HepG2 (cell line): ENCODE measurements around the gene PGP. TPM values are rescaled to one million over a fixed set of nuclear protein-coding genes. Genes with fewer than 3 reads are reported as not detected.

ENCODE experiments used
- FOXC1 ChIP-seq: sonication (generic); formaldehyde crosslinking; IDR thresholded peaks from 2 replicates; pipeline ENCODE4 v1.8.0; 2022; ENCODE audit warnings: mild to moderate bottlenecking, missing genetic modification reagents, borderline replicate concordance
- HDAC1 ChIP-seq: sonication (generic); formaldehyde crosslinking; IDR thresholded peaks from 2 replicates; pipeline ENCODE4 v1.5.1; 2020; ENCODE audit warnings: mild to moderate bottlenecking, missing genetic modification reagents
- MAF1 ChIP-seq: sonication (generic); formaldehyde crosslinking; IDR thresholded peaks from 2 replicates; pipeline ENCODE4 v1.5.0; 2020; ENCODE audit warnings: missing genetic modification reagents, borderline replicate concordance
- MED13 ChIP-seq: sonication (generic); formaldehyde crosslinking; IDR thresholded peaks from 2 replicates; pipeline ENCODE4 v1.5.0; 2020; ENCODE audit warnings: missing genetic modification reagents
- NCOA1 ChIP-seq: sonication (generic); formaldehyde crosslinking; IDR thresholded peaks from 2 replicates; pipeline ENCODE4 v1.9.0; 2021; ENCODE audit warnings: missing genetic modification reagents
- PHF20 ChIP-seq: sonication (generic); formaldehyde crosslinking; IDR thresholded peaks from 2 replicates; pipeline ENCODE4 v1.5.0; 2020; ENCODE audit warnings: mild to moderate bottlenecking, missing genetic modification reagents
- PHF8 ChIP-seq: sonication (generic); formaldehyde crosslinking; IDR thresholded peaks from 2 replicates; pipeline ENCODE4 v1.5.0; 2020; ENCODE audit warnings: missing genetic modification reagents
- POLR2G ChIP-seq: fragments of 200-400 bp; formaldehyde crosslinking; IDR thresholded peaks from 2 replicates; pipeline ENCODE4 v1.6.1; 2018; ENCODE audit warnings: mild to moderate bottlenecking, low read depth, low read length, moderate library complexity
- SNAPC4 ChIP-seq: sonication (generic); formaldehyde crosslinking; IDR thresholded peaks from 2 replicates; pipeline ENCODE4 v1.4.0; 2020; ENCODE audit warnings: mild to moderate bottlenecking, missing genetic modification reagents
- SNAPC5 ChIP-seq: sonication (generic); formaldehyde crosslinking; IDR thresholded peaks from 2 replicates; pipeline ENCODE4 v1.8.1; 2023; ENCODE audit warnings: mild to moderate bottlenecking, missing genetic modification reagents, borderline replicate concordance
- SNRNP70 ChIP-seq: fragments of 200-400 bp; formaldehyde crosslinking; IDR thresholded peaks from 2 replicates; pipeline ENCODE4 v1.6.1; 2017; ENCODE audit warnings: mild to moderate bottlenecking, low read depth, low read length, moderate library complexity
- TFDP1 ChIP-seq: IDR thresholded peaks from 2 replicates; pipeline ENCODE4 v1.6.1; 2016; ENCODE audit warnings: missing compliant biosample characterization, missing genetic modification reagents, borderline replicate concordance
- ZNF274 ChIP-seq: sonication (generic); formaldehyde crosslinking; IDR thresholded peaks from 2 replicates; pipeline ENCODE4 v1.5.1; 2020; ENCODE audit warnings: mild to moderate bottlenecking, missing genetic modification reagents
- ZNF280D ChIP-seq: sonication (generic); formaldehyde crosslinking; IDR thresholded peaks from 2 replicates; pipeline ENCODE4 v1.5.1; 2020; ENCODE audit warnings: mild to moderate bottlenecking, missing genetic modification reagents
- ZNF777 ChIP-seq: sonication (generic); formaldehyde crosslinking; IDR thresholded peaks from 2 replicates; pipeline ENCODE4 v1.4.0; 2020; ENCODE audit warnings: missing genetic modification reagents
- ZSCAN31 ChIP-seq: sonication (generic); formaldehyde crosslinking; IDR thresholded peaks from 2 replicates; pipeline ENCODE4 v1.5.0; 2020; ENCODE audit warnings: low read depth, mild to moderate bottlenecking, missing genetic modification reagents
- polyA plus RNA-seq, 8 experiments: library from polyadenylated mRNA; depleted of rRNA in 3 of 8; stranded (reverse) in 7 of 8; unstranded in 1 of 8; fragments of >200 nt; fragmentation: Illumina TruSeq in 4 of 8; extraction: Trizol in 4 of 8; gene quantifications; 2 replicates each; pipeline versions ENCODE4 v1.2.1 to v1.2.3, GENCODE V29; 2011 to 2016; ENCODE audit warnings: low read depth in 4 of 8, missing spikeins in 1 of 8, mixed read lengths in 1 of 8; ENCODE audit not compliant: insufficient read depth in 1 of 8
- total RNA-seq, 5 experiments: library from RNA; depleted of rRNA; stranded (reverse); fragments of >200 nt; fragmentation: Illumina TruSeq; extraction: Trizol; gene quantifications; 2 replicates each; pipeline ENCODE4 v1.2.3, GENCODE V29; 2016; ENCODE audit warnings: low read depth in 1 of 5

Gene PGP
- total and polyA plus RNA-seq, 2 of the 13 experiments (the other 11 are each of a cell fraction or from before 2014, with no cell fraction given) = 7.3 to 18.3 TPM

- TF ChIP-seq ZNF280D (CRISPR knock-in tag) = no peak; the same call in 1 of the 2 replicates
- TF ChIP-seq ZNF777 (CRISPR knock-in tag) = no peak; the same call in 1 of the 2 replicates
- TF ChIP-seq HDAC1 (CRISPR knock-in tag) = peak; percentile 86
- TF ChIP-seq SNAPC4 = no peak
- 0 out of 2 replicates have a peak, but pooled peaks have one; percentile 56 for TF ChIP-seq MED13 (CRISPR knock-in tag)
- no peak; the same call in 1 of the 2 replicates for TF ChIP-seq SNAPC5 (CRISPR knock-in tag)
- TF ChIP-seq MAF1 (CRISPR knock-in tag) = no peak
- TF ChIP-seq POLR2G = peak; percentile 97
- TF ChIP-seq ZNF274 (CRISPR knock-in tag) = peak; percentile 54; the same call in 1 of the 2 replicates
- peak; percentile 77 for TF ChIP-seq PHF8 (CRISPR knock-in tag)
- TF ChIP-seq ZSCAN31 (CRISPR knock-in tag) = peak; percentile 81
- peak; percentile 57; the same call in 1 of the 2 replicates for TF ChIP-seq PHF20 (CRISPR knock-in tag)
- TF ChIP-seq FOXC1 (CRISPR knock-in tag) = peak; percentile 49; the same call in 1 of the 2 replicates
- peak; percentile 68; the same call in 1 of the 2 replicates for TF ChIP-seq TFDP1 (CRISPR knock-in tag)
- peak; percentile 46; the same call in 1 of the 2 replicates for TF ChIP-seq NCOA1
- TF ChIP-seq SNRNP70 = no peak
Measured at GRCh38 chr16:2251296-2252111, 36.9 kb upstream of the PGP start, which contains the start of gene ECI1 (continued).
